HEK293 (cell line): ENCODE measurements around the gene DERL2.

Experiments used
- CTCF ChIA-PET: fragments of 350-600 bp; formaldehyde crosslinking; extraction: SDS; loops from one replicate; lab custom pipeline; 2021; ENCODE audit warnings: antibody characterized with exemption; lab: Yijun Ruan, JAX
- POLR2A ChIA-PET: fragments of 300-600 bp; formaldehyde crosslinking; extraction: SDS; loops from one replicate; lab custom pipeline; 2020; ENCODE audit warnings: antibody characterized with exemption, inconsistent platforms; lab: Yijun Ruan, JAX
- H3K27ac ChIP-seq: fragments of 200-500 bp; sonication (Bioruptor generic); 2 replicates; pipeline ENCODE4 v1.5.1; 2014; ENCODE audit warnings: low read depth, low read length, control low read depth, inconsistent platforms; ENCODE audit errors: extremely low read depth
- H3K36me3 ChIP-seq, 2 experiments: fragments of 200-500 bp in 1 of 2; sonication (Bioruptor generic) in 1 of 2; 1 replicate in 1 of 2; 2 replicates in 1 of 2; pipeline ENCODE4 v1.5.1; 2014 to 2017; ENCODE audit warnings: inconsistent platforms in 2 of 2, low read length in 2 of 2; ENCODE audit not compliant: control insufficient read depth in 2 of 2, insufficient read depth in 1 of 2
- H3K4me1 ChIP-seq: fragments of 200-500 bp; sonication (Bioruptor generic); 2 replicates; pipeline ENCODE4 v1.5.1; 2014; ENCODE audit warnings: mild to moderate bottlenecking, low read length, inconsistent platforms; ENCODE audit not compliant: control insufficient read depth, insufficient read depth
- H3K4me3 ChIP-seq: 2 replicates; pipeline ENCODE4 v1.5.1; 2011; ENCODE audit warnings: low read depth, mild to moderate bottlenecking, control low read depth, low read length, moderate library complexity
- H3K9me3 ChIP-seq: fragments of 200-500 bp; sonication (Bioruptor generic); 2 replicates; pipeline ENCODE4 v1.5.1; 2014; ENCODE audit warnings: low read depth, low read length, inconsistent platforms; ENCODE audit not compliant: control insufficient read depth, insufficient read depth
- EGR2 ChIP-seq: fragments of 450-650 bp; formaldehyde crosslinking; IDR thresholded peaks from 2 replicates; pipeline ENCODE4 v1.5.1; 2016; ENCODE audit warnings: low read depth, missing biosample characterization, missing genetic modification characterization
- GFI1B ChIP-seq: fragments of 450-650 bp; formaldehyde crosslinking; IDR thresholded peaks from 2 replicates; pipeline ENCODE4 v1.5.1; 2016; ENCODE audit warnings: missing biosample characterization, missing genetic modification characterization
- HOXC10 ChIP-seq: sonication (generic); formaldehyde crosslinking; IDR thresholded peaks from 2 replicates; pipeline ENCODE4 v1.8.1; 2023; ENCODE audit warnings: mild to moderate bottlenecking, missing genetic modification reagents
- OVOL3 ChIP-seq: fragments of 450-650 bp; formaldehyde crosslinking; IDR thresholded peaks from 2 replicates; pipeline ENCODE4 v1.5.1; 2016; ENCODE audit warnings: missing biosample characterization, missing genetic modification characterization
- PRDM4 ChIP-seq: fragments of 450-650 bp; formaldehyde crosslinking; IDR thresholded peaks from 2 replicates; pipeline ENCODE4 v1.5.1; 2017; ENCODE audit warnings: missing biosample characterization, missing genetic modification characterization
- SP3 ChIP-seq: fragments of 450-650 bp; formaldehyde crosslinking; IDR thresholded peaks from 2 replicates; pipeline ENCODE4 v1.5.1; 2016; ENCODE audit warnings: missing biosample characterization, missing genetic modification characterization
- YY1 ChIP-seq: fragments of 450-650 bp; formaldehyde crosslinking; IDR thresholded peaks from 2 replicates; pipeline ENCODE4 v1.5.1; 2018; ENCODE audit warnings: missing biosample characterization, missing genetic modification characterization
- YY2 ChIP-seq: fragments of 450-650 bp; formaldehyde crosslinking; IDR thresholded peaks from 2 replicates; pipeline ENCODE4 v1.5.1; 2016; ENCODE audit warnings: missing biosample characterization, missing genetic modification characterization
- ZBTB17 ChIP-seq: fragments of 450-650 bp; formaldehyde crosslinking; IDR thresholded peaks from 2 replicates; pipeline ENCODE4 v1.5.1; 2016; ENCODE audit warnings: missing biosample characterization, missing genetic modification characterization
- ZFHX2 ChIP-seq: fragments of 450-650 bp; formaldehyde crosslinking; conservative IDR thresholded peaks from 2 replicates; pipeline ENCODE4 v1.5.1; 2016; ENCODE audit warnings: missing biosample characterization, missing genetic modification characterization
- ZNF114 ChIP-seq: fragments of 450-650 bp; formaldehyde crosslinking; IDR thresholded peaks from 2 replicates; pipeline ENCODE4 v1.5.0; 2017; ENCODE audit warnings: missing biosample characterization, missing genetic modification characterization
- ZNF121 ChIP-seq: fragments of 450-650 bp; formaldehyde crosslinking; IDR thresholded peaks from 2 replicates; pipeline ENCODE4 v1.5.1; 2016; ENCODE audit warnings: missing biosample characterization, missing genetic modification characterization
- ZNF24 ChIP-seq: fragments of 450-650 bp; formaldehyde crosslinking; IDR thresholded peaks from 2 replicates; pipeline ENCODE4 v1.5.1; 2016; ENCODE audit warnings: missing biosample characterization, missing genetic modification characterization
- ZNF341 ChIP-seq: fragments of 450-650 bp; formaldehyde crosslinking; IDR thresholded peaks from 2 replicates; pipeline ENCODE4; 2016; ENCODE audit warnings: low read depth, missing biosample characterization, missing genetic modification characterization
- ZNF501 ChIP-seq: fragments of 450-650 bp; formaldehyde crosslinking; IDR thresholded peaks from 2 replicates; pipeline ENCODE4 v1.5.1; 2016; ENCODE audit warnings: missing biosample characterization, missing genetic modification characterization
- ZNF510 ChIP-seq: fragments of 450-650 bp; formaldehyde crosslinking; IDR thresholded peaks from 2 replicates; pipeline ENCODE4 v1.5.1; 2018; ENCODE audit warnings: mild to moderate bottlenecking, missing genetic modification characterization, missing biosample characterization; ENCODE audit not compliant: insufficient replicate concordance
- ZNF529 ChIP-seq: fragments of 450-650 bp; formaldehyde crosslinking; IDR thresholded peaks from 2 replicates; pipeline ENCODE4 v1.5.1; 2017; ENCODE audit warnings: missing genetic modification characterization, missing biosample characterization; ENCODE audit not compliant: insufficient replicate concordance
- ZNF548 ChIP-seq: fragments of 450-650 bp; formaldehyde crosslinking; IDR thresholded peaks from 2 replicates; pipeline ENCODE4 v1.5.1; 2016; ENCODE audit warnings: missing biosample characterization, missing genetic modification characterization
- ZNF561 ChIP-seq: fragments of 450-650 bp; IDR thresholded peaks from 2 replicates; pipeline ENCODE4 v1.5.1; 2018; ENCODE audit warnings: missing biosample characterization, missing genetic modification characterization, borderline replicate concordance
- ZNF580 ChIP-seq: fragments of 450-650 bp; formaldehyde crosslinking; IDR thresholded peaks from 2 replicates; pipeline ENCODE4 v1.5.1; 2016; ENCODE audit warnings: missing biosample characterization, missing genetic modification characterization
- ZNF596 ChIP-seq: fragments of 450-650 bp; IDR thresholded peaks from 2 replicates; pipeline ENCODE4 v1.5.0; 2018; ENCODE audit warnings: missing biosample characterization, mild to moderate bottlenecking, missing genetic modification characterization, moderate library complexity
- ZNF600 ChIP-seq: fragments of 450-650 bp; formaldehyde crosslinking; IDR thresholded peaks from 2 replicates; pipeline ENCODE4 v1.5.1; 2016; ENCODE audit warnings: missing biosample characterization, missing genetic modification characterization
- ZNF623 ChIP-seq: fragments of 450-650 bp; formaldehyde crosslinking; IDR thresholded peaks from 2 replicates; pipeline ENCODE4 v1.5.1; 2016; ENCODE audit warnings: missing biosample characterization, missing genetic modification characterization
- ZNF660 ChIP-seq: fragments of 450-650 bp; IDR thresholded peaks from 2 replicates; pipeline ENCODE4 v1.5.1; 2018; ENCODE audit warnings: missing biosample characterization, mild to moderate bottlenecking, missing genetic modification characterization
- ZNF76 ChIP-seq: fragments of 450-650 bp; formaldehyde crosslinking; IDR thresholded peaks from 2 replicates; pipeline ENCODE4; 2016; ENCODE audit warnings: low read depth, missing biosample characterization, missing genetic modification characterization, borderline replicate concordance
- ZNF785 ChIP-seq: fragments of 450-650 bp; formaldehyde crosslinking; IDR thresholded peaks from 2 replicates; pipeline ENCODE4 v1.5.1; 2016; ENCODE audit warnings: missing biosample characterization, missing genetic modification characterization
- ZNF792 ChIP-seq: fragments of 450-650 bp; formaldehyde crosslinking; IDR thresholded peaks from 2 replicates; pipeline ENCODE4 v1.5.1; 2016; ENCODE audit warnings: missing biosample characterization, missing genetic modification characterization
- ZXDB ChIP-seq: fragments of 450-650 bp; formaldehyde crosslinking; IDR thresholded peaks from 2 replicates; pipeline ENCODE4 v1.5.1; 2016; ENCODE audit warnings: missing biosample characterization, missing genetic modification characterization
- TF ChIP-seq, protein P1 (sequence below): fragments of 450-650 bp; formaldehyde crosslinking; IDR thresholded peaks from 2 replicates; pipeline ENCODE4 v1.5.1; 2016; ENCODE audit warnings: missing biosample characterization, missing genetic modification characterization

The DERL2 gene

GRCh38 chr17:5466295-5466694 lies 19.7 kb downstream of the DERL2 start:
- H3K4me1 ChIP-seq = peaks cover 18% of the 10 kb centered on the region
- H3K4me3 ChIP-seq = no peak overlapping the region
- TF ChIP-seq ZNF580 (tag by site-specific recombination) = no peak
- TF ChIP-seq SP3 (tag by site-specific recombination) = no peak
- TF ChIP-seq ZNF76 = no peak
- no peak for TF ChIP-seq ZNF529 (tag by site-specific recombination)
- no peak for TF ChIP-seq OVOL3
- TF ChIP-seq, all 188 proteins: peak for 0
- Histone ChIP-seq H3K36me3 (peaks cover 25 to 27% of the 10 kb centered on the region in 2 experiments), H3K9me3 (no peaks in the 10 kb centered on the region), H3K27ac (no peak overlapping the region)
- ChIA-PET CTCF (interaction anchor here (1.5 kb wide), 1 partner anchor 27 kb away, joined by 8 read pairs; the partner anchor contains the start of gene C1QBP), POLR2A (interaction anchor here (0.9 kb wide), 1 partner anchor 20 kb away, joined by 3 read pairs; the partner anchor contains the start of genes DERL2 and MIS12)

GRCh38 chr17:5464717-5465507 lies 21.1 kb downstream of the DERL2 start:
- Histone ChIP-seq H3K4me3 (no peak overlapping the region), H3K36me3 (peaks cover 37 to 41% of the 10 kb centered on the region in 2 experiments), H3K27ac (no peak overlapping the region), H3K9me3 (no peaks in the 10 kb centered on the region), H3K4me1 (peaks cover 18% of the 10 kb centered on the region)
- TF ChIP-seq ZNF600 (tag by site-specific recombination) = peak; percentile 62
- 0 out of 2 replicates have a peak, but pooled peaks have one; percentile 28 for TF ChIP-seq EGR2 (tag by site-specific recombination)
- TF ChIP-seq HOXC10 = no peak
- TF ChIP-seq GFI1B (tag by site-specific recombination) = no peak
- no peak for TF ChIP-seq ZNF341 (tag by site-specific recombination)
- TF ChIP-seq ZNF510 (tag by site-specific recombination) = no peak
- 0 out of 2 replicates have a peak, but pooled peaks have one; percentile 17 for TF ChIP-seq ZFHX2
- no peak for TF ChIP-seq ZNF121
- TF ChIP-seq, protein P1, sequence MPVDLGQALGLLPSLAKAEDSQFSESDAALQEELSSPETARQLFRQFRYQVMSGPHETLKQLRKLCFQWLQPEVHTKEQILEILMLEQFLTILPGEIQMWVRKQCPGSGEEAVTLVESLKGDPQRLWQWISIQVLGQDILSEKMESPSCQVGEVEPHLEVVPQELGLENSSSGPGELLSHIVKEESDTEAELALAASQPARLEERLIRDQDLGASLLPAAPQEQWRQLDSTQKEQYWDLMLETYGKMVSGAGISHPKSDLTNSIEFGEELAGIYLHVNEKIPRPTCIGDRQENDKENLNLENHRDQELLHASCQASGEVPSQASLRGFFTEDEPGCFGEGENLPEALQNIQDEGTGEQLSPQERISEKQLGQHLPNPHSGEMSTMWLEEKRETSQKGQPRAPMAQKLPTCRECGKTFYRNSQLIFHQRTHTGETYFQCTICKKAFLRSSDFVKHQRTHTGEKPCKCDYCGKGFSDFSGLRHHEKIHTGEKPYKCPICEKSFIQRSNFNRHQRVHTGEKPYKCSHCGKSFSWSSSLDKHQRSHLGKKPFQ (tag by site-specific recombination) = no peak
- TF ChIP-seq ZBTB17 (tag by site-specific recombination) = peak; percentile 44
- no peak for TF ChIP-seq ZNF623 (tag by site-specific recombination)
- POLR2A ChIA-PET = interaction anchor here (1.8 kb wide), 1 partner anchor 21 kb away, joined by 5 read pairs; the partner anchor contains the start of genes DERL2 and MIS12
- CTCF ChIA-PET = interaction anchor here (0.7 to 1.7 kb wide), 2 partner anchors 9 to 25 kb away, joined by 4 to 11 read pairs; partner anchors contain the start of gene C1QBP

- Histone ChIP-seq H3K27ac (no peak overlapping the region), H3K9me3 (no peaks in the 10 kb centered on the region), H3K4me3 (no peak overlapping the region), H3K4me1 (no peaks in the 10 kb centered on the region), H3K36me3 (peaks cover 64 to 88% of the 10 kb centered on the region in 2 experiments)
- POLR2A ChIA-PET = interaction anchor here (1.2 kb wide), 1 partner anchor 22 kb away, joined by 3 read pairs; the partner anchor contains the start of gene DHX33
- no peak for TF ChIP-seq ZNF501 (tag by site-specific recombination)
- TF ChIP-seq ZNF785 = no peak
- no peak for TF ChIP-seq ZNF561 (tag by site-specific recombination)
- no peak for TF ChIP-seq PRDM4 (tag by site-specific recombination)
- TF ChIP-seq ZNF596 = no peak
- no peak for TF ChIP-seq ZNF24 (tag by site-specific recombination)
- no peak for TF ChIP-seq ZNF792 (tag by site-specific recombination)
- TF ChIP-seq ZNF548 (tag by site-specific recombination) = no peak
- no peak for TF ChIP-seq YY2 (tag by site-specific recombination)
- no peak for TF ChIP-seq ZNF660 (tag by site-specific recombination)
- no peak for TF ChIP-seq ZXDB (tag by site-specific recombination)
- TF ChIP-seq ZNF114 (tag by site-specific recombination) = no peak
- TF ChIP-seq YY1 (tag by site-specific recombination) = no peak
- CTCF ChIA-PET = no interaction called here
Observed at GRCh38 chr17:5446786-5447185, 39.2 kb downstream of the DERL2 start.
